Fibroblast of lung (primary cell): ENCODE data around the gene HOXA1. TPM values are rescaled to one million over a fixed set of nuclear protein-coding genes. Genes with fewer than 3 reads are reported as not detected.
A peak's percentile ranks its signal among the peaks of the same experiment; 100 is the strongest.

Experiments used
- DNase-seq, 2 donors: peaks; one replicate each; pipeline versions ENCODE4 v3.0.0 to v3.0.0-alpha.2; 2010; ENCODE audit warnings: low read depth in 2 of 2
- H2AFZ ChIP-seq: 2 replicates; pipeline ENCODE4 v1.5.1; 2012; ENCODE audit warnings: low read length, control low read depth, inconsistent platforms
- H3K27ac ChIP-seq: 2 replicates; pipeline ENCODE4 v1.5.1; 2011; ENCODE audit warnings: low read length, control low read depth; ENCODE audit not compliant: insufficient read depth
- H3K27me3 ChIP-seq: 2 replicates; pipeline ENCODE4 v1.5.1; 2011; ENCODE audit warnings: mild to moderate bottlenecking, low read length; ENCODE audit not compliant: control insufficient read depth, insufficient read depth
- H3K36me3 ChIP-seq: 2 replicates; pipeline ENCODE4 v1.5.1; 2011; ENCODE audit warnings: low read length; ENCODE audit not compliant: control insufficient read depth, insufficient read depth
- H3K4me1 ChIP-seq: 2 replicates; pipeline ENCODE4 v1.5.1; 2011; ENCODE audit warnings: low read length; ENCODE audit not compliant: control insufficient read depth, insufficient read depth; ENCODE audit errors: extremely low read depth
- H3K4me2 ChIP-seq: 2 replicates; pipeline ENCODE4 v1.5.1; 2011; ENCODE audit warnings: low read length, control low read depth; ENCODE audit not compliant: insufficient read depth; ENCODE audit errors: extremely low read depth
- H3K4me3 ChIP-seq, 4 experiments: fragments of 200-600 bp in 1 of 4; sonication (generic) in 1 of 4; replicated peaks in 1 of 4; 2 replicates each; pipeline ENCODE4 v1.5.1; 2011 to 2016; ENCODE audit warnings: low read length in 4 of 4, low read depth in 3 of 4, mild to moderate bottlenecking in 3 of 4, control low read depth in 2 of 4, inconsistent platforms in 1 of 4, mixed read lengths in 1 of 4; ENCODE audit not compliant: insufficient read depth in 1 of 4; ENCODE audit errors: control extremely low read depth in 1 of 4
- H3K79me2 ChIP-seq: 2 replicates; pipeline ENCODE4 v1.5.1; 2012; ENCODE audit warnings: mild to moderate bottlenecking, low read length, inconsistent platforms; ENCODE audit not compliant: control insufficient read depth, insufficient read depth
- H3K9ac ChIP-seq: 2 replicates; pipeline ENCODE4 v1.5.1; 2011; ENCODE audit warnings: mild to moderate bottlenecking, low read length, control low read depth; ENCODE audit not compliant: insufficient read depth
- H3K9me3 ChIP-seq: 2 replicates; pipeline ENCODE4 v1.5.1; 2012; ENCODE audit warnings: low read depth, low read length; ENCODE audit not compliant: control insufficient read depth, insufficient read depth
- H4K20me1 ChIP-seq: 2 replicates; pipeline ENCODE4 v1.5.1; 2011; ENCODE audit warnings: low read length; ENCODE audit not compliant: control insufficient read depth, insufficient read depth; ENCODE audit errors: extremely low read depth
- EZH2 ChIP-seq: IDR thresholded peaks from 2 replicates; pipeline ENCODE4 v1.5.1; 2012; ENCODE audit warnings: low read length, control low read depth, mild to moderate bottlenecking; ENCODE audit errors: missing control alignments
- polyA plus RNA-seq, 2 donors: library from polyadenylated mRNA; depleted of rRNA in 1 of 2; stranded (reverse) in 1 of 2; unstranded in 1 of 2; fragments of >200 nt; gene quantifications; 2 replicates each; pipeline ENCODE4 v1.2.1, GENCODE V29; 2011 to 2012; ENCODE audit warnings: missing spikeins in 1 of 2
- total RNA-seq: library from RNA; depleted of rRNA; stranded (reverse); fragments of >200 nt; gene quantifications from 2 replicates; pipeline ENCODE4 v1.2.1, GENCODE V29; 2014
- TF ChIP-seq, protein P1 (sequence below), 2 donors: IDR thresholded peaks in 1 of 2; conservative IDR thresholded peaks in 1 of 2; 1 replicate in 1 of 2; 2 replicates in 1 of 2; pipeline ENCODE4 v1.5.1; 2011 to 2012; ENCODE audit warnings: low read length in 2 of 2, control low read depth in 1 of 2, inconsistent platforms in 1 of 2, low read depth in 1 of 2, mild to moderate bottlenecking in 1 of 2

Gene HOXA1
- total and polyA plus RNA-seq, 2 donors (not counting 1 experiment from before 2014, with no cell fraction given) = 0.50 to 0.83 TPM

DNA sequence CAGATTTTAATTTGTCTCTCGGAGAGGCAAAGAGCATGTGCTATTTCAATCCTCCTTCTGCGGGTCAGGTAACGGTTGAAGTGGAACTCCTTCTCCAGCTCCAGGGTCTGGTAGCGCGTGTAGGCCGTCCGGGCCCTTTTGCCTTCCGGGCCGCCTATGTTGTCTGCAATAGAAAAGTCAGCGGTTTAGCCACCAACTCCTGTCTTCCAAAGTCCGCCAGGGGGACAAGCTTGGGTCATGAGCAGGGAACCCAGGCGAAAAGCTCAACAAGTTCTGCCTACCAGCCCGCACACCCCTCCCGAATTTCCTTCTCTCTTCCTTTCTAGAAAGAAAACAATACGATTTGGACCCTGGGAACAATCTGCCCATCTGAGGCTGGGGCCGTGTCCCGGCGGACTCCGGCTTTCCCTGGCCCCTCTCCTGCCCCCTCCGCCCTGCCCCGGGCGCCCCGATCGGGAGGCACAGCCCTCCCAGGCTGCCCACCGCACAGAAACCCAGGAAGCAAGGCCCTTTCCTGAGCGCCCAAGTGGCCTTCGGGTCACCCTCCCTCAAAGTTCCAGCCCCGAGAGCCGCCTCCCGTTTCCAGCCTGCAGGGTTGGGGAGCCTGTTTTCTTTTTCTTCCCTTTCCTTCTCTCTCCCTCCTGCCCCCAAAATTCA is 46.3 kb upstream of the HOXA1 start:
- no peak overlapping the region for H2AFZ ChIP-seq
- no peaks in the 10 kb centered on the region for H3K9me3 ChIP-seq
- peaks cover 2% of the 10 kb centered on the region for H3K36me3 ChIP-seq
- H3K27me3 ChIP-seq = no peaks in the 10 kb centered on the region
- no peaks in the 10 kb centered on the region for H4K20me1 ChIP-seq
- H3K4me2 ChIP-seq = peak overlapping the region; percentile 99
- H3K9ac ChIP-seq = peak overlapping the region; percentile 98
- peak overlapping the region; percentile 89 to 99 (median 94) for H3K4me3 ChIP-seq
- peak overlapping the region; percentile 98 for H3K27ac ChIP-seq
- DNase-seq = peak; percentile 23 to 71
- TF ChIP-seq, protein P1, sequence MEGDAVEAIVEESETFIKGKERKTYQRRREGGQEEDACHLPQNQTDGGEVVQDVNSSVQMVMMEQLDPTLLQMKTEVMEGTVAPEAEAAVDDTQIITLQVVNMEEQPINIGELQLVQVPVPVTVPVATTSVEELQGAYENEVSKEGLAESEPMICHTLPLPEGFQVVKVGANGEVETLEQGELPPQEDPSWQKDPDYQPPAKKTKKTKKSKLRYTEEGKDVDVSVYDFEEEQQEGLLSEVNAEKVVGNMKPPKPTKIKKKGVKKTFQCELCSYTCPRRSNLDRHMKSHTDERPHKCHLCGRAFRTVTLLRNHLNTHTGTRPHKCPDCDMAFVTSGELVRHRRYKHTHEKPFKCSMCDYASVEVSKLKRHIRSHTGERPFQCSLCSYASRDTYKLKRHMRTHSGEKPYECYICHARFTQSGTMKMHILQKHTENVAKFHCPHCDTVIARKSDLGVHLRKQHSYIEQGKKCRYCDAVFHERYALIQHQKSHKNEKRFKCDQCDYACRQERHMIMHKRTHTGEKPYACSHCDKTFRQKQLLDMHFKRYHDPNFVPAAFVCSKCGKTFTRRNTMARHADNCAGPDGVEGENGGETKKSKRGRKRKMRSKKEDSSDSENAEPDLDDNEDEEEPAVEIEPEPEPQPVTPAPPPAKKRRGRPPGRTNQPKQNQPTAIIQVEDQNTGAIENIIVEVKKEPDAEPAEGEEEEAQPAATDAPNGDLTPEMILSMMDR (conservative IDR thresholded peaks at IDR 0.05 in 1 of 2, IDR thresholded peaks at IDR 0.05 in 1 of 2; ENCODE audit: low read depth in 1 of 2, low read length in 2 of 2) = no peak
- TF ChIP-seq EZH2 = no peak
- H3K79me2 ChIP-seq = peaks cover 88% of the 10 kb centered on the region
- peaks cover 15% of the 10 kb centered on the region for H3K4me1 ChIP-seq

DNA sequence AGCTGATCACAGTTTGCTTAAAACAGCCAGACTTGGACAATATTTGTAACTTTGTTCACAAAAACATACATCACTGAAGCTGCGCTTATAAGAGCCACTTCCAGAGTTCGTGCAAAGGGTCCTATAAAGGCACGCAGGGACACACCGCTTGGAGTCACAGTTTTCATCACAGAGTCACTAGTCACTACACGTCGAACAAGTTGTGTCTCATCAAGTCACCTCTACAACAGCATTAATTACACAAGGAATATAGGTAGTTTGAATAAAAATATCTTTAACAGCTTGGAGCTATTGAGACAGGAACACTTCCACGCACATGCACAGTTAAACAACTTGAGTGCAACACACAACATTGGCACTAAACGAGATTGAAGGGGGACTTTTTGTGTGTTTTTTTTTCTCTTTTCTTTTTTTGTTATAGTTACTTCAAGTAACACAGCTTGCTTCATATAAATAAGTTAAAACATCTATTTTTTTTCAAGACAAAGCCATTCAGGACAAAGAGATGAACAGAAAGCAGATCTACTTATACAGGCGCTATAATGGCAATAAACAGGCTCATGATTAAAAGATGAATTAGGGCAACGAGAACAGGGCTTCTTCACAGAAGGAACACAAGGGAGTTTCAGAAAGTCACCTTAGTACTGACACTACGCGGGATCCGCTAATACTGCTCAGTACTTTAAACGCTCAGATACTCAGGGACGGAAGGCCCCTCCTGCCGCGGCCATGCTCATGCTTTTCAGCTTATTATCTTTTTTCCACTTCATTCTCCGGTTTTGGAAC is 45.5 kb upstream of the HOXA1 start:
- no peaks in the 10 kb centered on the region for H3K27me3 ChIP-seq
- H4K20me1 ChIP-seq = no peaks in the 10 kb centered on the region
- H3K36me3 ChIP-seq = peaks cover 2% of the 10 kb centered on the region
- peak overlapping the region; percentile 98 for H3K9ac ChIP-seq
- peak overlapping the region; percentile 99 for H3K4me2 ChIP-seq
- H3K9me3 ChIP-seq = no peaks in the 10 kb centered on the region
- DNase-seq = no peak
- H3K79me2 ChIP-seq = peaks cover 85% of the 10 kb centered on the region
- H3K27ac ChIP-seq = peak overlapping the region; percentile 98
- TF ChIP-seq EZH2 = no peak
- TF ChIP-seq, protein P1 (conservative IDR thresholded peaks at IDR 0.05 in 1 of 2, IDR thresholded peaks at IDR 0.05 in 1 of 2; ENCODE audit: low read depth in 1 of 2, low read length in 2 of 2) = no peak
- H3K4me3 ChIP-seq = peak overlapping the region; percentile 89 to 99 (median 94)
- peaks cover 15% of the 10 kb centered on the region for H3K4me1 ChIP-seq
- H2AFZ ChIP-seq = no peak overlapping the region

DNA sequence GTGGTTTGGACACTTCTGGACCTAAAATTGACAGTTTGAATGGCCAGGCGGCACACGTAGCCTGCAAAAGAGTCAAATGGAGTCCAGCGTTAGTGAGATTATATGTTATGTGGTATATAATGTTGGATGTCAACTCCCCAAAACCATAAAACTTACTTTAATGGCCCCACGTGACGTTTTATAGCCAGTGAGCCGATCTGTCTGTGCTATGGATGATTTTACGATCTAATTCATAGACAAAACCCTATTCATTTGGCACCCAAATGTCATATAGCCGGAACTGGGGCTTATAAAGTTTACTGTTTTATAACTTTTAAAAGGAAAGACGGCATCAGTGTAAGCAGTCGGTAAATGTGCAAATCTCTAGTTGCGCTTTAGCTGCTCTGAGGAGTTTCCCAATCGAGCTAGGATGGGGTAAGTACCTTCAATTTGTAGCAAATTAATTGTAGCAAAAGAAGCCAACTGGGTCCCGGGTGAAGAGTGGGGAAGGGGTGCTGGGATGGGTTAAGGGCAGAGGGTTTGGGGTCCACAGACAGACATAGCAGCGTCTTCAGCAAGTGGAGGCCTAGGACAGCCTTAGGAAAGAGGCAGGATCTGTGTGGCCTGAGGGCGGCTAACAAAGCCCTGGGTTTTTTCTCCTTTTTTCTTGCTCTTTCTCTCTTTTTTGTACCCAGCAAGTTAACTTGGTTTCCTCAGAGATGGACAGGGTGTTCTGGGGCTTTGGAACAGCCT is 44.5 kb upstream of the HOXA1 start:
- H3K27ac ChIP-seq = peak overlapping the region; percentile 98
- no peaks in the 10 kb centered on the region for H4K20me1 ChIP-seq
- H3K9me3 ChIP-seq = no peaks in the 10 kb centered on the region
- H3K4me3 ChIP-seq = peak overlapping the region; percentile 89 to 99 (median 94)
- H3K27me3 ChIP-seq = no peaks in the 10 kb centered on the region
- no peak for DNase-seq
- TF ChIP-seq, protein P1 (conservative IDR thresholded peaks at IDR 0.05 in 1 of 2, IDR thresholded peaks at IDR 0.05 in 1 of 2; ENCODE audit: low read depth in 1 of 2, low read length in 2 of 2) = no peak
- no peak for TF ChIP-seq EZH2
- H3K36me3 ChIP-seq = peaks cover 2% of the 10 kb centered on the region
- H3K9ac ChIP-seq = peak overlapping the region; percentile 82
- peak overlapping the region; percentile 99 for H3K4me2 ChIP-seq
- peaks cover 79% of the 10 kb centered on the region for H3K79me2 ChIP-seq
- peaks cover 18% of the 10 kb centered on the region for H3K4me1 ChIP-seq
- H2AFZ ChIP-seq = no peak overlapping the region
